Measurements from ENCODE around the gene DCAF11.

The DCAF11 gene

GRCh38 chr14:24081739-24082211 is 32.8 kb upstream of the DCAF11 start:
- no peak for TF ChIP-seq CTCF (IDR thresholded peaks at IDR 0.05; ENCODE audit: poor library complexity, severe bottlenecking)
- H3K36me3 ChIP-seq (ENCODE audit: low read depth), result no peaks in the 10 kb centered on the region
- no peaks in the 10 kb centered on the region for H3K4me1 ChIP-seq (ENCODE audit: insufficient read depth, poor library complexity, severe bottlenecking)
- DNase-seq (ENCODE audit: low spot score), result peak; percentile 53
- H3K27ac ChIP-seq (ENCODE audit: poor library complexity, severe bottlenecking), result no peak overlapping the region
- H3K4me3 ChIP-seq (ENCODE audit: severe bottlenecking), result peak overlapping the region; percentile 43
- H3K27me3 ChIP-seq (ENCODE audit: insufficient read depth, poor library complexity, severe bottlenecking), result no peaks in the 10 kb centered on the region
- H3K9me3 ChIP-seq (ENCODE audit: severe bottlenecking), result no peaks in the 10 kb centered on the region
- ATAC-seq (ENCODE audit: low read depth), result no peak

GRCh38 chr14:24082411-24083080 is 32.0 kb upstream of the DCAF11 start:
- DNase-seq (ENCODE audit: low spot score) (peak; percentile 62), ATAC-seq (ENCODE audit: low read depth) (no peak)
- no peaks in the 10 kb centered on the region for H3K36me3 ChIP-seq (ENCODE audit: low read depth)
- no peaks in the 10 kb centered on the region for H3K4me1 ChIP-seq (ENCODE audit: insufficient read depth, poor library complexity, severe bottlenecking)
- no peaks in the 10 kb centered on the region for H3K9me3 ChIP-seq (ENCODE audit: severe bottlenecking)
- no peak for TF ChIP-seq CTCF (IDR thresholded peaks at IDR 0.05; ENCODE audit: poor library complexity, severe bottlenecking)
- H3K27me3 ChIP-seq (ENCODE audit: insufficient read depth, poor library complexity, severe bottlenecking), result no peaks in the 10 kb centered on the region
- no peak overlapping the region for H3K4me3 ChIP-seq (ENCODE audit: severe bottlenecking)
- no peak overlapping the region for H3K27ac ChIP-seq (ENCODE audit: poor library complexity, severe bottlenecking)

- no peak for DNase-seq (ENCODE audit: low spot score)
- ATAC-seq (ENCODE audit: low read depth), result no peak
- Histone ChIP-seq H3K27ac (ENCODE audit: poor library complexity, severe bottlenecking) (no peak overlapping the region), H3K27me3 (ENCODE audit: insufficient read depth, poor library complexity, severe bottlenecking) (no peaks in the 10 kb centered on the region), H3K4me1 (ENCODE audit: insufficient read depth, poor library complexity, severe bottlenecking) (no peaks in the 10 kb centered on the region), H3K4me3 (ENCODE audit: severe bottlenecking) (no peak overlapping the region), H3K36me3 (ENCODE audit: low read depth) (no peaks in the 10 kb centered on the region), H3K9me3 (ENCODE audit: severe bottlenecking) (no peaks in the 10 kb centered on the region)
- TF ChIP-seq CTCF (IDR thresholded peaks at IDR 0.05; ENCODE audit: poor library complexity, severe bottlenecking), result no peak
These were observed 31.1 kb upstream of the DCAF11 start for GRCh38 chr14:24083462-24083861.

- no peaks in the 10 kb centered on the region for H3K9me3 ChIP-seq (ENCODE audit: severe bottlenecking)
- no peaks in the 10 kb centered on the region for H3K27me3 ChIP-seq (ENCODE audit: insufficient read depth, poor library complexity, severe bottlenecking)
These were observed 30.1 kb upstream of the DCAF11 start for GRCh38 chr14:24084440-24084839.

More at GRCh38 chr14:24084440-24084839, 30.1 kb upstream of the DCAF11 start:
- H3K4me1 ChIP-seq (ENCODE audit: insufficient read depth, poor library complexity, severe bottlenecking), result no peaks in the 10 kb centered on the region
- no peak for ATAC-seq (ENCODE audit: low read depth)
- no peak overlapping the region for H3K4me3 ChIP-seq (ENCODE audit: severe bottlenecking)
- H3K36me3 ChIP-seq (ENCODE audit: low read depth), result no peaks in the 10 kb centered on the region
- H3K27ac ChIP-seq (ENCODE audit: poor library complexity, severe bottlenecking), result no peak overlapping the region
- no peak for DNase-seq (ENCODE audit: low spot score)
- TF ChIP-seq CTCF (IDR thresholded peaks at IDR 0.05; ENCODE audit: poor library complexity, severe bottlenecking), result no peak
